SK-N-SH (cell line): Measurements from ENCODE around the gene TRPC4AP. TPM values are rescaled to one million over a fixed set of nuclear protein-coding genes. Genes with fewer than 3 reads are reported as not detected.

Experiments
- CTCF ChIA-PET: fragments of 300-600, 350-600 bp; formaldehyde crosslinking; extraction: SDS; loops from one replicate; lab custom pipeline; 2021; lab: Yijun Ruan, JAX
- POLR2A ChIA-PET: fragments of 350-600 bp; sonication (Branson Sonifier 250); formaldehyde crosslinking; extraction: SDS; loops from one replicate; lab custom pipeline; 2020; ENCODE audit warnings: antibody characterized with exemption, inconsistent platforms; lab: Yijun Ruan, JAX
- DNase-seq: peaks from one replicate; pipeline ENCODE4 v3.0.0; 2012
- H2AFZ ChIP-seq: fragments of 200-600 bp; sonication (generic); 2 replicates; pipeline ENCODE4 v1.8.1; 2016; ENCODE audit warnings: antibody characterized with exemption, mild to moderate bottlenecking, low read depth
- H3F3A ChIP-seq: fragments of 200-600 bp; sonication (generic); replicated peaks from 2 replicates; pipeline ENCODE3; 2016; ENCODE audit warnings: antibody characterized with exemption, mild to moderate bottlenecking; ENCODE audit not compliant: insufficient read depth
- H3K27ac ChIP-seq, 2 experiments: fragments of 200-500 bp in 1 of 2; fragments of 200-600 bp in 1 of 2; sonication (Bioruptor generic) in 1 of 2; sonication (generic), shearing (Covaris generic) in 1 of 2; 2 replicates each; pipeline versions ENCODE4 v1.5.1 to v1.6.1; 2014 to 2016; ENCODE audit warnings: low read depth in 2 of 2, inconsistent platforms in 1 of 2, low read length in 1 of 2, mild to moderate bottlenecking in 1 of 2, mixed read lengths in 1 of 2
- H3K27me3 ChIP-seq: fragments of 200-600 bp; sonication (generic), shearing (Covaris generic); 2 replicates; pipeline ENCODE4 v1.6.1; 2016; ENCODE audit warnings: mixed run types; ENCODE audit not compliant: insufficient read depth
- H3K36me3 ChIP-seq, 2 experiments: fragments of 200-500 bp in 1 of 2; fragments of 200-600 bp in 1 of 2; sonication (Bioruptor generic) in 1 of 2; sonication (generic) in 1 of 2; replicated peaks in 1 of 2; 2 replicates each; pipeline versions ENCODE3 to v1.5.1; 2014 to 2016; ENCODE audit warnings: low read length in 1 of 2, mild to moderate bottlenecking in 1 of 2; ENCODE audit not compliant: insufficient read depth in 2 of 2, control insufficient read depth in 1 of 2
- H3K4me1 ChIP-seq, 2 experiments: fragments of 200-500 bp in 1 of 2; fragments of 200-600 bp in 1 of 2; sonication (Bioruptor generic) in 1 of 2; sonication (generic), shearing (Covaris generic) in 1 of 2; 2 replicates each; pipeline versions ENCODE4 v1.5.1 to v1.6.1; 2014 to 2016; ENCODE audit warnings: low read depth in 1 of 2, low read length in 1 of 2, mixed run types in 1 of 2; ENCODE audit not compliant: insufficient read depth in 2 of 2, control insufficient read depth in 1 of 2
- H3K4me2 ChIP-seq: fragments of 200-600 bp; sonication (generic), shearing (Covaris generic); 2 replicates; pipeline ENCODE4 v1.6.1; 2017; ENCODE audit warnings: mixed run types
- H3K4me3 ChIP-seq, 2 experiments: fragments of 200-500 bp in 1 of 2; fragments of 200-600 bp in 1 of 2; sonication (Bioruptor generic) in 1 of 2; sonication (generic), shearing (Covaris generic) in 1 of 2; 2 replicates each; pipeline versions ENCODE4 v1.5.1 to v1.8.1; 2014 to 2016; ENCODE audit warnings: low read depth in 2 of 2, inconsistent platforms in 1 of 2, low read length in 1 of 2, mild to moderate bottlenecking in 1 of 2, mixed read lengths in 1 of 2, moderate library complexity in 1 of 2
- H3K79me2 ChIP-seq: fragments of 200-600 bp; sonication (generic); 2 replicates; pipeline ENCODE4 v1.8.1; 2017; ENCODE audit warnings: mild to moderate bottlenecking; ENCODE audit not compliant: insufficient read depth
- H3K9ac ChIP-seq: fragments of 200-600 bp; sonication (generic); 2 replicates; pipeline ENCODE4 v1.6.1; 2017; ENCODE audit warnings: mixed run types
- H3K9me2 ChIP-seq: fragments of 200-600 bp; sonication (generic); 2 replicates; pipeline ENCODE4 v1.6.1; 2017; ENCODE audit warnings: mixed run types
- H3K9me3 ChIP-seq: fragments of 200-600 bp; sonication (generic); 2 replicates; pipeline ENCODE4 v1.6.1; 2017; ENCODE audit warnings: mixed run types, mild to moderate bottlenecking, moderate library complexity
- H4K20me1 ChIP-seq: fragments of 200-600 bp; sonication (generic); 2 replicates; pipeline ENCODE4 v1.6.1; 2017; ENCODE audit warnings: mild to moderate bottlenecking, mixed run types; ENCODE audit not compliant: insufficient read depth
- EP300 ChIP-seq, 2 experiments: IDR thresholded peaks; 2 replicates each; pipeline versions ENCODE4 v1.4.0 to v1.6.1; 2012; ENCODE audit warnings: borderline replicate concordance in 1 of 2, low read depth in 1 of 2, low read length in 1 of 2
- EZH2phosphoT487 ChIP-seq: fragments of 200-600 bp; sonication (generic); IDR thresholded peaks from 2 replicates; pipeline ENCODE4 v1.6.1; 2017; ENCODE audit warnings: low read depth, mixed run types, mild to moderate bottlenecking, antibody characterized with exemption, moderate library complexity, borderline replicate concordance
- FOXM1 ChIP-seq: IDR thresholded peaks from 2 replicates; pipeline ENCODE4 v1.4.0; 2012; ENCODE audit warnings: low read depth, mild to moderate bottlenecking
- GATA2 ChIP-seq: sonication (generic); formaldehyde crosslinking; IDR thresholded peaks from 2 replicates; pipeline ENCODE4 v1.5.0; 2020; ENCODE audit warnings: mild to moderate bottlenecking, missing genetic modification reagents
- JUND ChIP-seq: IDR thresholded peaks from 2 replicates; pipeline ENCODE4 v1.4.0; 2012
- MAX ChIP-seq: IDR thresholded peaks from 2 replicates; pipeline ENCODE4 v1.4.0; 2012; ENCODE audit warnings: low read depth
- MEF2A ChIP-seq: IDR thresholded peaks from 2 replicates; pipeline ENCODE4 v1.4.0; 2012; ENCODE audit warnings: low read depth, borderline replicate concordance
- POLR2AphosphoS5 ChIP-seq: IDR thresholded peaks from 2 replicates; pipeline ENCODE4 v1.6.1; 2012; ENCODE audit warnings: low read depth, low read length
- RFX5 ChIP-seq: IDR thresholded peaks from 2 replicates; pipeline ENCODE4 v1.6.1; 2012; ENCODE audit warnings: mild to moderate bottlenecking, improper control_type of control experiment, low read length
- TEAD4 ChIP-seq: IDR thresholded peaks from 2 replicates; pipeline ENCODE4 v1.4.0; 2012; ENCODE audit warnings: mild to moderate bottlenecking, borderline replicate concordance; ENCODE audit not compliant: insufficient read depth
- YY1 ChIP-seq: IDR thresholded peaks from 2 replicates; pipeline ENCODE4 v1.4.0; 2012; ENCODE audit warnings: low read depth, mild to moderate bottlenecking
- WGBS: methylation state at CpG from one replicate; pipeline ENCODE4 v1.1.6; 2017; ENCODE audit warnings: low lambda C conversion rate; 5-methylcytosine and 5-hydroxymethylcytosine counted together
- polyA plus RNA-seq, 3 experiments: library from polyadenylated mRNA; depleted of rRNA; stranded (reverse); fragments of >200 nt; gene quantifications; 2 replicates each; pipeline ENCODE4 v1.2.3, GENCODE V29; 2012
- TF ChIP-seq, protein P1 (sequence below): fragments of 150-350 bp; IDR thresholded peaks from 2 replicates; pipeline ENCODE4 v1.6.1; 2017; ENCODE audit warnings: antibody characterized with exemption, low read length, low read depth, borderline replicate concordance
- TF ChIP-seq, protein P2 (sequence below): fragments of 150-350 bp; IDR thresholded peaks from 2 replicates; pipeline ENCODE4 v1.6.1; 2016; ENCODE audit warnings: mild to moderate bottlenecking, low read depth, low read length
- TF ChIP-seq, protein P3 (sequence below): IDR thresholded peaks from 2 replicates; pipeline ENCODE4 v1.6.1; 2012; ENCODE audit warnings: mild to moderate bottlenecking, low read depth, low read length, moderate library complexity

TRPC4AP gene
- polyA plus RNA-seq, 1 of the 3 experiments (the other 2 are of a cell fraction) = 57.4 TPM

DNA sequence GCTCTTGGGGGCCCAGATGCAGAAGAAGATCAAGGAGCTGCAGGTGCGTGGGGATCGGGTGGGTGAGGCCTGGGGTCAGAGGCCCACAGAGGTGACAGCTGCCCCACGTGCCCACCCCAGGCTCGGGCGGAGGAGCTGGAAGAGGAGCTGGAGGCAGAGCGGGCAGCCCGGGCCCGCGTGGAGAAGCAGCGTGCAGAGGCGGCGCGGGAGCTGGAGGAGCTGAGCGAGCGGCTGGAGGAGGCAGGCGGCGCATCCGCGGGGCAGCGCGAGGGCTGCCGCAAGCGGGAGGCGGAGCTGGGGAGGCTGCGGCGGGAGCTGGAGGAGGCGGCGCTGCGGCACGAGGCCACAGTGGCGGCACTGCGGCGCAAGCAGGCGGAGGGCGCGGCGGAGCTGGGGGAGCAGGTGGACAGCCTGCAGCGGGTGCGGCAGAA, 95.5 kb downstream of the TRPC4AP start:
- Histone ChIP-seq H3K79me2 (no peaks in the 10 kb centered on the region), H3F3A (no peaks in the 10 kb centered on the region), H3K4me3 (no peak overlapping the region), H4K20me1 (no peaks in the 10 kb centered on the region), H3K9me2 (no peaks in the 10 kb centered on the region), H3K4me2 (no peak overlapping the region), H3K36me3 (peaks cover 2 to 63% of the 10 kb centered on the region in 2 experiments), H3K9ac (no peak overlapping the region), H3K27me3 (no peaks in the 10 kb centered on the region), H3K27ac (no peak overlapping the region), H3K9me3 (no peaks in the 10 kb centered on the region), H2AFZ (no peak overlapping the region), H3K4me1 (no peaks in the 10 kb centered on the region)
- POLR2A ChIA-PET = no interaction called here
- WGBS = 94% methylated on average over 39 of the region's 39 CpGs
- CTCF ChIA-PET = interaction anchor here (0.9 to 1.4 kb wide), 3 partner anchors 20 to 125 kb away, joined by 4 to 6 read pairs (median 4); partner anchors contain the start of gene GGT7
- DNase-seq = no peak
- TF ChIP-seq MEF2A = no peak
- TF ChIP-seq, protein P1, sequence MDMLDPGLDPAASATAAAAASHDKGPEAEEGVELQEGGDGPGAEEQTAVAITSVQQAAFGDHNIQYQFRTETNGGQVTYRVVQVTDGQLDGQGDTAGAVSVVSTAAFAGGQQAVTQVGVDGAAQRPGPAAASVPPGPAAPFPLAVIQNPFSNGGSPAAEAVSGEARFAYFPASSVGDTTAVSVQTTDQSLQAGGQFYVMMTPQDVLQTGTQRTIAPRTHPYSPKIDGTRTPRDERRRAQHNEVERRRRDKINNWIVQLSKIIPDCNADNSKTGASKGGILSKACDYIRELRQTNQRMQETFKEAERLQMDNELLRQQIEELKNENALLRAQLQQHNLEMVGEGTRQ = no peak
- no peak for TF ChIP-seq FOXM1
- no peak for TF ChIP-seq EP300 (IDR thresholded peaks at IDR 0.05; ENCODE audit: borderline replicate concordance in 1 of 2, low read depth in 1 of 2, low read length in 1 of 2)
- TF ChIP-seq TEAD4 = no peak
- TF ChIP-seq MAX = no peak
- no peak for TF ChIP-seq EZH2phosphoT487
- TF ChIP-seq, protein P2, sequence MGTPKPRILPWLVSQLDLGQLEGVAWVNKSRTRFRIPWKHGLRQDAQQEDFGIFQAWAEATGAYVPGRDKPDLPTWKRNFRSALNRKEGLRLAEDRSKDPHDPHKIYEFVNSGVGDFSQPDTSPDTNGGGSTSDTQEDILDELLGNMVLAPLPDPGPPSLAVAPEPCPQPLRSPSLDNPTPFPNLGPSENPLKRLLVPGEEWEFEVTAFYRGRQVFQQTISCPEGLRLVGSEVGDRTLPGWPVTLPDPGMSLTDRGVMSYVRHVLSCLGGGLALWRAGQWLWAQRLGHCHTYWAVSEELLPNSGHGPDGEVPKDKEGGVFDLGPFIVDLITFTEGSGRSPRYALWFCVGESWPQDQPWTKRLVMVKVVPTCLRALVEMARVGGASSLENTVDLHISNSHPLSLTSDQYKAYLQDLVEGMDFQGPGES = no peak
- TF ChIP-seq YY1 = no peak
- TF ChIP-seq RFX5 = no peak
- TF ChIP-seq GATA2 (CRISPR knock-in tag) = no peak
- TF ChIP-seq JUND = no peak
- TF ChIP-seq POLR2AphosphoS5 = no peak
- TF ChIP-seq, protein P3, sequence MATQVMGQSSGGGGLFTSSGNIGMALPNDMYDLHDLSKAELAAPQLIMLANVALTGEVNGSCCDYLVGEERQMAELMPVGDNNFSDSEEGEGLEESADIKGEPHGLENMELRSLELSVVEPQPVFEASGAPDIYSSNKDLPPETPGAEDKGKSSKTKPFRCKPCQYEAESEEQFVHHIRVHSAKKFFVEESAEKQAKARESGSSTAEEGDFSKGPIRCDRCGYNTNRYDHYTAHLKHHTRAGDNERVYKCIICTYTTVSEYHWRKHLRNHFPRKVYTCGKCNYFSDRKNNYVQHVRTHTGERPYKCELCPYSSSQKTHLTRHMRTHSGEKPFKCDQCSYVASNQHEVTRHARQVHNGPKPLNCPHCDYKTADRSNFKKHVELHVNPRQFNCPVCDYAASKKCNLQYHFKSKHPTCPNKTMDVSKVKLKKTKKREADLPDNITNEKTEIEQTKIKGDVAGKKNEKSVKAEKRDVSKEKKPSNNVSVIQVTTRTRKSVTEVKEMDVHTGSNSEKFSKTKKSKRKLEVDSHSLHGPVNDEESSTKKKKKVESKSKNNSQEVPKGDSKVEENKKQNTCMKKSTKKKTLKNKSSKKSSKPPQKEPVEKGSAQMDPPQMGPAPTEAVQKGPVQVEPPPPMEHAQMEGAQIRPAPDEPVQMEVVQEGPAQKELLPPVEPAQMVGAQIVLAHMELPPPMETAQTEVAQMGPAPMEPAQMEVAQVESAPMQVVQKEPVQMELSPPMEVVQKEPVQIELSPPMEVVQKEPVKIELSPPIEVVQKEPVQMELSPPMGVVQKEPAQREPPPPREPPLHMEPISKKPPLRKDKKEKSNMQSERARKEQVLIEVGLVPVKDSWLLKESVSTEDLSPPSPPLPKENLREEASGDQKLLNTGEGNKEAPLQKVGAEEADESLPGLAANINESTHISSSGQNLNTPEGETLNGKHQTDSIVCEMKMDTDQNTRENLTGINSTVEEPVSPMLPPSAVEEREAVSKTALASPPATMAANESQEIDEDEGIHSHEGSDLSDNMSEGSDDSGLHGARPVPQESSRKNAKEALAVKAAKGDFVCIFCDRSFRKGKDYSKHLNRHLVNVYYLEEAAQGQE = no peak
- TF ChIP-seq, all 33 proteins: peak for 0
